ENCODE data around the gene PGF.

Gene PGF

DNA sequence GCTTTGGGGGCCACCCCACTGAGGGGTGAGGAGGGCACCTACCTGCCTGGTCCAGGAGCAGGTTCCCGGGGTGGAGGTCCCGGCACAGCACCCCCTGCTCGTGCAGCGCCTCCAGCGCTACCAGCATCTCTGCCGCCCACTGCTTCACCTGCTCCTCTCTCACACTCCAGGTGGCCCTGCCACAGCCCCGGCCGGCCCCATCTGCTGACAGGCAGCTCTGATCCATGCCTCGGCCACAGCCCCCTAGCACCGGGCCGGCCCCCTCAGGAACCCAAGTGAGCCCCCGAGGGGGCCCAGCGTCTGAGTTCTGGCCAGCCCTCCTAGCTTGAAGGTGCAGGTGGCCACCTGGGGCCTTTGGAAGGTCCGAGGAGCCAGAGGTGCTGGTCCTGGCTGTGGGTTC, 45.9 kb downstream of the PGF start:
- Histone ChIP-seq H3K4me1 (ENCODE audit: control insufficient read depth, insufficient read depth, low read length) (no peaks in the 10 kb centered on the region), H3K27ac (ENCODE audit: low read depth, low read length) (no peak overlapping the region), H3K4me3 (ENCODE audit: low read depth, low read length) (no peak overlapping the region), H3K27me3 (ENCODE audit: control insufficient read depth, insufficient read depth, low read length) (no peaks in the 10 kb centered on the region), H3K36me3 (ENCODE audit: control insufficient read depth, insufficient read depth, low read length) (peaks cover 26% of the 10 kb centered on the region), H3K9me3 (ENCODE audit: control insufficient read depth, insufficient read depth, low read depth, low read length) (no peaks in the 10 kb centered on the region), H3K9ac (ENCODE audit: low read length) (no peak overlapping the region)

DNA sequence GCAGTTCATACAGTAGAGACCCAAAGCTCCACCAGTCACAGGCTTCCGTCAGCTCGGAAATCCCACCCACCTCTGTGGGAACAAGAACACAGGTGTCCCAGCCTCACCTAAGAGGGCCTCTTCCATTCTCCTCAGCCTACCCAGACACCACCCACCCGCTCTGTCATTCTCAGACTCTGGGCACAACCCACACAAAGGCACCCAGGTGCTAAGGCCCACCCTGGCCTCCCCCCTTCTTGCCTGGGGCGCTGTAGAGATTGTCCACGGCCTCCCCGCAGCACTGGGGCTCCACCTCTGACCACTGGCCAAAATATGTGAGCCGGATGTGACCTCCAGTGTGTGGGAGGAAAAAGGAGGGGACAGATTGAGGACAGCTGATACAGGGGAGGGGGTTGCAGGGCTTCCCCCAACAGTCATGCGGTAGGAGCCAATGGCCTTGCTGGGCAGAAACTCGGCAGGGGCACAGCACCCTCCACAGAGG, 46.5 kb downstream of the PGF start:
- no peak overlapping the region for H3K4me3 ChIP-seq (ENCODE audit: low read depth, low read length)
- H3K9ac ChIP-seq (ENCODE audit: low read length) = no peak overlapping the region
- no peaks in the 10 kb centered on the region for H3K9me3 ChIP-seq (ENCODE audit: control insufficient read depth, insufficient read depth, low read depth, low read length)
- no peak overlapping the region for H3K27ac ChIP-seq (ENCODE audit: low read depth, low read length)
- H3K4me1 ChIP-seq (ENCODE audit: control insufficient read depth, insufficient read depth, low read length) = no peaks in the 10 kb centered on the region
- H3K36me3 ChIP-seq (ENCODE audit: control insufficient read depth, insufficient read depth, low read length) = peaks cover 32% of the 10 kb centered on the region
- H3K27me3 ChIP-seq (ENCODE audit: control insufficient read depth, insufficient read depth, low read length) = no peaks in the 10 kb centered on the region

- Histone ChIP-seq H3K27me3 (ENCODE audit: control insufficient read depth, insufficient read depth, low read length) (no peaks in the 10 kb centered on the region), H3K27ac (ENCODE audit: low read depth, low read length) (no peak overlapping the region), H3K9ac (ENCODE audit: low read length) (no peak overlapping the region), H3K4me1 (ENCODE audit: control insufficient read depth, insufficient read depth, low read length) (no peaks in the 10 kb centered on the region), H3K4me3 (ENCODE audit: low read depth, low read length) (no peak overlapping the region), H3K9me3 (ENCODE audit: control insufficient read depth, insufficient read depth, low read depth, low read length) (no peaks in the 10 kb centered on the region), H3K36me3 (ENCODE audit: control insufficient read depth, insufficient read depth, low read length) (peaks cover 42% of the 10 kb centered on the region)
These were observed 47.7 kb downstream of the PGF start for GRCh38 chr14:74907744-74908143.

GRCh38 chr14:74906925-74907521, 48.4 kb downstream of the PGF start:
- no peaks in the 10 kb centered on the region for H3K4me1 ChIP-seq (ENCODE audit: control insufficient read depth, insufficient read depth, low read length)
- no peak overlapping the region for H3K27ac ChIP-seq (ENCODE audit: low read depth, low read length)
- H3K36me3 ChIP-seq (ENCODE audit: control insufficient read depth, insufficient read depth, low read length) = peaks cover 49% of the 10 kb centered on the region
- no peak overlapping the region for H3K4me3 ChIP-seq (ENCODE audit: low read depth, low read length)
- H3K27me3 ChIP-seq (ENCODE audit: control insufficient read depth, insufficient read depth, low read length) = no peaks in the 10 kb centered on the region
- H3K9ac ChIP-seq (ENCODE audit: low read length) = no peak overlapping the region
- H3K9me3 ChIP-seq (ENCODE audit: control insufficient read depth, insufficient read depth, low read depth, low read length) = no peaks in the 10 kb centered on the region

GRCh38 chr14:74905595-74906142, 49.7 kb downstream of the PGF start:
- Histone ChIP-seq H3K27me3 (ENCODE audit: control insufficient read depth, insufficient read depth, low read length) (no peaks in the 10 kb centered on the region), H3K9ac (ENCODE audit: low read length) (no peak overlapping the region), H3K9me3 (ENCODE audit: control insufficient read depth, insufficient read depth, low read depth, low read length) (no peaks in the 10 kb centered on the region), H3K4me3 (ENCODE audit: low read depth, low read length) (no peak overlapping the region), H3K4me1 (ENCODE audit: control insufficient read depth, insufficient read depth, low read length) (no peaks in the 10 kb centered on the region), H3K27ac (ENCODE audit: low read depth, low read length) (no peak overlapping the region), H3K36me3 (ENCODE audit: control insufficient read depth, insufficient read depth, low read length) (peaks cover 62% of the 10 kb centered on the region)

GRCh38 chr14:74904635-74905503, 50.5 kb downstream of the PGF start:
- no peaks in the 10 kb centered on the region for H3K27me3 ChIP-seq (ENCODE audit: control insufficient read depth, insufficient read depth, low read length)
- H3K9me3 ChIP-seq (ENCODE audit: control insufficient read depth, insufficient read depth, low read depth, low read length) = no peaks in the 10 kb centered on the region
- H3K36me3 ChIP-seq (ENCODE audit: control insufficient read depth, insufficient read depth, low read length) = peaks cover 70% of the 10 kb centered on the region
- H3K9ac ChIP-seq (ENCODE audit: low read length) = no peak overlapping the region
- H3K4me3 ChIP-seq (ENCODE audit: low read depth, low read length) = no peak overlapping the region
- H3K4me1 ChIP-seq (ENCODE audit: control insufficient read depth, insufficient read depth, low read length) = no peaks in the 10 kb centered on the region
- no peak overlapping the region for H3K27ac ChIP-seq (ENCODE audit: low read depth, low read length)

- H3K4me3 ChIP-seq (ENCODE audit: low read depth, low read length) = no peak overlapping the region
- no peak overlapping the region for H3K27ac ChIP-seq (ENCODE audit: low read depth, low read length)
- H3K4me1 ChIP-seq (ENCODE audit: control insufficient read depth, insufficient read depth, low read length) = no peaks in the 10 kb centered on the region
- H3K36me3 ChIP-seq (ENCODE audit: control insufficient read depth, insufficient read depth, low read length) = peaks cover 88% of the 10 kb centered on the region
- no peak overlapping the region for H3K9ac ChIP-seq (ENCODE audit: low read length)
- no peaks in the 10 kb centered on the region for H3K9me3 ChIP-seq (ENCODE audit: control insufficient read depth, insufficient read depth, low read depth, low read length)
- H3K27me3 ChIP-seq (ENCODE audit: control insufficient read depth, insufficient read depth, low read length) = no peaks in the 10 kb centered on the region
These were observed 52.3 kb downstream of the PGF start for GRCh38 chr14:74902941-74903705.

DNA sequence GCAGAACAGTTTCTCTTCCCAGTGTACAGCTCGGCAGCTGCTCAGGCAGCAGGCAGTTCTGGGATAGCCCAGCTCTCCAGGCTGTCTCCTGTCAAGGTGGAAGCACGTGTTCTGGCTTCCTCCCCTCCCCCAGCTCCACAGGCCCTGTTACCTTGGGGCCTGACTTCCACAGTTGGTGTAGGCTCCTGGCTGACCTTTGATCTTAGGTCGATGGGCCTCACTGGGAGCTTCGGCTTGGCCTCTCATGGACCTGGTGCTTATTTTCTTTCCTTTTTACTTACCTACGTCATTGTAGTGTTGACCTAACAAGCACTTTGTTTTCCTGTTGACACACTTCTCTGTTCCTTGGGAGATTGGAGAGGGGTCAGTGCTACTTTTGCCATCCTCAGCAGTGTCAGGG, 56.7 kb downstream of the PGF start:
- no peak overlapping the region for H3K4me3 ChIP-seq (ENCODE audit: low read depth, low read length)
- H3K9me3 ChIP-seq (ENCODE audit: control insufficient read depth, insufficient read depth, low read depth, low read length) = no peaks in the 10 kb centered on the region
- no peak overlapping the region for H3K9ac ChIP-seq (ENCODE audit: low read length)
- no peak overlapping the region for H3K27ac ChIP-seq (ENCODE audit: low read depth, low read length)
- H3K27me3 ChIP-seq (ENCODE audit: control insufficient read depth, insufficient read depth, low read length) = no peaks in the 10 kb centered on the region
- H3K36me3 ChIP-seq (ENCODE audit: control insufficient read depth, insufficient read depth, low read length) = peaks cover 97% of the 10 kb centered on the region
- H3K4me1 ChIP-seq (ENCODE audit: control insufficient read depth, insufficient read depth, low read length) = no peaks in the 10 kb centered on the region

GRCh38 chr14:74898083-74898482, 57.3 kb downstream of the PGF start:
- Histone ChIP-seq H3K27ac (ENCODE audit: low read depth, low read length) (no peak overlapping the region), H3K9ac (ENCODE audit: low read length) (no peak overlapping the region), H3K9me3 (ENCODE audit: control insufficient read depth, insufficient read depth, low read depth, low read length) (no peaks in the 10 kb centered on the region), H3K27me3 (ENCODE audit: control insufficient read depth, insufficient read depth, low read length) (no peaks in the 10 kb centered on the region), H3K36me3 (ENCODE audit: control insufficient read depth, insufficient read depth, low read length) (peaks cover 99% of the 10 kb centered on the region), H3K4me1 (ENCODE audit: control insufficient read depth, insufficient read depth, low read length) (no peaks in the 10 kb centered on the region), H3K4me3 (ENCODE audit: low read depth, low read length) (no peak overlapping the region)

- no peaks in the 10 kb centered on the region for H3K9me3 ChIP-seq (ENCODE audit: control insufficient read depth, insufficient read depth, low read depth, low read length)
- no peaks in the 10 kb centered on the region for H3K4me1 ChIP-seq (ENCODE audit: control insufficient read depth, insufficient read depth, low read length)
- no peaks in the 10 kb centered on the region for H3K27me3 ChIP-seq (ENCODE audit: control insufficient read depth, insufficient read depth, low read length)
- peaks cover 99% of the 10 kb centered on the region for H3K36me3 ChIP-seq (ENCODE audit: control insufficient read depth, insufficient read depth, low read length)
- no peak overlapping the region for H3K9ac ChIP-seq (ENCODE audit: low read length)
- H3K27ac ChIP-seq (ENCODE audit: low read depth, low read length) = no peak overlapping the region
- H3K4me3 ChIP-seq (ENCODE audit: low read depth, low read length) = no peak overlapping the region
These were observed 57.8 kb downstream of the PGF start for GRCh38 chr14:74897642-74898041.

All from HUES6 (cell line).